Caki2 (cell line): ENCODE measurements around the gene NXF3. TPM values are rescaled to one million over a fixed set of nuclear protein-coding genes. Genes with fewer than 3 reads are reported as not detected.
"Not testable (repeated sequence)": the region's sequence is repeated elsewhere in the genome, so short reads cannot be mapped to it uniquely, and the experiment has no call there.

ENCODE experiments used
- DNase-seq: peaks from one replicate; pipeline ENCODE4 v3.0.0-alpha.2; 2015; ENCODE audit warnings: low read depth
- in situ Hi-C: cut with HindIII; loops from 2 replicates; pipeline ENCODE4 v1.10.0; 2016; ENCODE audit warnings: low sequenced_read_pairs, low pct_unique_long_range_greater_than_20kb, mixed read lengths
- total RNA-seq: library from RNA; depleted of rRNA; stranded (reverse); fragments of >200 nt; shearing (Covaris generic); gene quantifications from 2 replicates; pipeline ENCODE4 v1.2.3, GENCODE V29; 2014; ENCODE audit warnings: low replicate concordance; rRNA removed

Gene NXF3
- not detected in 2 replicates for total RNA-seq

GRCh38 chrX:103092942-103093341, at the start of gene NXF3:
Gene NXF3, minus strand, starts transcription at chrX:103093143. Its CDS starts 120 bp downstream, at chrX:103093023.
- no peak for DNase-seq
- in situ Hi-C loops, result no loop called here

- DNase-seq, in situ Hi-C loops: not testable (repeated sequence)
These were observed 43.6 kb upstream of the NXF3 start for GRCh38 chrX:103136528-103136927.

- no peak for DNase-seq
- in situ Hi-C loops, result no loop called here
These were observed 31.3 kb upstream of the NXF3 start for GRCh38 chrX:103124284-103124683.

- no peak for DNase-seq
- in situ Hi-C loops, result no loop called here
These were observed 27.8 kb upstream of the NXF3 start for GRCh38 chrX:103120748-103121147.

GRCh38 chrX:103116970-103117369, 24.0 kb upstream of the NXF3 start:
- DNase-seq, in situ Hi-C loops: not testable (repeated sequence)

- DNase-seq, in situ Hi-C loops: not testable (repeated sequence)
These were observed 16.6 kb upstream of the NXF3 start for GRCh38 chrX:103109497-103109896.

GRCh38 chrX:103107836-103108235, 14.9 kb upstream of the NXF3 start:
- in situ Hi-C loops, result no loop called here
- no peak for DNase-seq

GRCh38 chrX:103107227-103107737, 14.3 kb upstream of the NXF3 start:
- DNase-seq, in situ Hi-C loops: not testable (repeated sequence)

GRCh38 chrX:103104370-103104769, 11.4 kb upstream of the NXF3 start:
- DNase-seq, in situ Hi-C loops: not testable (repeated sequence)

- DNase-seq, in situ Hi-C loops: not testable (repeated sequence)
These were observed 10.9 kb upstream of the NXF3 start for GRCh38 chrX:103103866-103104265.

GRCh38 chrX:103101299-103102042, 8.5 kb upstream of the NXF3 start:
- in situ Hi-C loops, result no loop called here
- no peak for DNase-seq

- DNase-seq, result no peak
- in situ Hi-C loops, result no loop called here
These were observed 7.5 kb upstream of the NXF3 start for GRCh38 chrX:103100484-103100883.

GRCh38 chrX:103099691-103100090, 6.7 kb upstream of the NXF3 start:
- no peak for DNase-seq
- in situ Hi-C loops, result no loop called here

GRCh38 chrX:103098488-103098887, 5.5 kb upstream of the NXF3 start:
- in situ Hi-C loops, result no loop called here
- DNase-seq, result no peak

GRCh38 chrX:103081051-103081450, 11.9 kb downstream of the NXF3 start:
- in situ Hi-C loops, result no loop called here
- DNase-seq, result no peak

GRCh38 chrX:103073467-103073866, 19.5 kb downstream of the NXF3 start:
- in situ Hi-C loops, result no loop called here

GRCh38 chrX:103066606-103067005, 26.3 kb downstream of the NXF3 start:
- in situ Hi-C loops, result no loop called here
- DNase-seq, result no peak

More at GRCh38 chrX:103073467-103073866, 19.5 kb downstream of the NXF3 start:
- no peak for DNase-seq

- no peak for DNase-seq
- in situ Hi-C loops, result no loop called here
These were observed 29.0 kb downstream of the NXF3 start, which contains the start of gene BEX1 for GRCh38 chrX:103063918-103064434. Gene BEX1, minus strand, starts transcription at chrX:103064171. Its CDS starts 897 bp downstream, at chrX:103063274.

- peak; percentile 3 for DNase-seq
- in situ Hi-C loops, result no loop called here
These were observed 29.6 kb downstream of the NXF3 start for GRCh38 chrX:103063191-103063845.
